ENCODE data around the gene ARL5A. TPM values are rescaled to one million over a fixed set of nuclear protein-coding genes. Genes with fewer than 3 reads are reported as not detected.

ARL5A gene
- total and polyA plus RNA-seq, 2 donors (not counting 1 experiment from before 2014, with no cell fraction given), result 29.8 to 40.3 TPM

DNA sequence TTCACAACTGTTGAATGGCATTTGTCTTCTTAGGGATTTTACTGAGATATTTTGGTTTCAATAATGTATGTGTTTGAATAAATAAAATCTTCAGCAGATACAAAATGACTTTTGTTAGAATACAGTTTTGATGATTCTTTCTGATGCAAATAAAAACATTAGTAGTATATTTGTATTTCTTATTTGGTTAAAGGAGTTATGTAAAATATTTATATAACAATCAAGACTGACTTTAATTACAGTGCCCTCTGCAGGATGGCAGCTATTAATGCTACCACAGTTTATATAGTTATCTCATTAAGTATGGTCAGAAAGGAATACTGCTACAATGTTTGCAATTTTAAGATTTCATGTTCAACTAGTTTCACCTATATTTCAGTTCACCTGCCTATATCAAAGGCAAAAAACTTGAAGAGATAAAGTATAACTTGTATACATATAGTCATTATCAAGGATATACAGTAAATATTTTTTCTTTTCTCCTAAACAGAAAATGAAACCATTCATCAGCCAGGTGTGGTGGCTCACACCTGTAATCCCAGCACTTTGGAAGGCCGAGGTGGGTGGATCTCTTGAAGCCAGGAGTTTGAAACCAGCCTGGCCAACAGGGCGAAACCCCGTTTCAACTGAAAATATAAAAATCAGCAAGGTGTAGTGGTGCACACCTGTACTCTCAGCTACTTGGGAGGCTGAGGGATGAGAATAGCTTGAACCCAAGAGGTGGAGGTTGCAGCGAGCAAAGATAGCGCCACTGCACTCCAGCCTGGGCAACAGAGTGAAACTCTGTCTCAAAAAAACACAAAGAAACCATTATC is 19.8 kb downstream of the ARL5A start:
- H3K4me3 ChIP-seq (replicated peaks in 1 of 4; ENCODE audit: control extremely low read depth in 1 of 4, insufficient read depth in 1 of 4, low read depth in 3 of 4, low read length in 4 of 4), result no peak overlapping the region

DNA sequence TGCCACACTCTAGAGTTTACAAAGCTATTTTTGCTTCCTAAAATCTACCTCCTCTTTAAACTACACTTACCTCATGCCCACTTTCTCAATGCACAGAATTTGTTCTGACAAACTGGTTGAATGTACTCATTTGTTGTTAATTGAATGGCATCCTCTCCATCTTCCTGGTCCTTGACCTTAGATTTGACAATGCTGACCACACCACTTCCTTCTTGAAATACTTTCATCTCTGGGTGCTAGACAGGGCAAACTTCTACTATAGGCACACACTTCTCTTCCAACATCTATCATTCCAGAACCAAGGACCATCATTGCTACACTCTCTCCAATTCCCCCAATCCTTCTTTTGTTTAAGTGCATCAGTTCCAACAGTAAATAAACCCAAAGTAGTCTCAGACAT is 22.3 kb downstream of the ARL5A start:
- no peak overlapping the region for H3K4me3 ChIP-seq (replicated peaks in 1 of 4; ENCODE audit: control extremely low read depth in 1 of 4, insufficient read depth in 1 of 4, low read depth in 3 of 4, low read length in 4 of 4)
- no peaks in the 10 kb centered on the region for H3K27me3 ChIP-seq (ENCODE audit: control insufficient read depth, insufficient read depth, low read length)
- H3K4me1 ChIP-seq (ENCODE audit: control insufficient read depth, extremely low read depth, insufficient read depth, low read length), result no peaks in the 10 kb centered on the region
- H3K4me2 ChIP-seq (ENCODE audit: extremely low read depth, insufficient read depth, low read length), result no peak overlapping the region
- H3K9ac ChIP-seq (ENCODE audit: insufficient read depth, low read length), result no peak overlapping the region
- TF ChIP-seq, protein P1, sequence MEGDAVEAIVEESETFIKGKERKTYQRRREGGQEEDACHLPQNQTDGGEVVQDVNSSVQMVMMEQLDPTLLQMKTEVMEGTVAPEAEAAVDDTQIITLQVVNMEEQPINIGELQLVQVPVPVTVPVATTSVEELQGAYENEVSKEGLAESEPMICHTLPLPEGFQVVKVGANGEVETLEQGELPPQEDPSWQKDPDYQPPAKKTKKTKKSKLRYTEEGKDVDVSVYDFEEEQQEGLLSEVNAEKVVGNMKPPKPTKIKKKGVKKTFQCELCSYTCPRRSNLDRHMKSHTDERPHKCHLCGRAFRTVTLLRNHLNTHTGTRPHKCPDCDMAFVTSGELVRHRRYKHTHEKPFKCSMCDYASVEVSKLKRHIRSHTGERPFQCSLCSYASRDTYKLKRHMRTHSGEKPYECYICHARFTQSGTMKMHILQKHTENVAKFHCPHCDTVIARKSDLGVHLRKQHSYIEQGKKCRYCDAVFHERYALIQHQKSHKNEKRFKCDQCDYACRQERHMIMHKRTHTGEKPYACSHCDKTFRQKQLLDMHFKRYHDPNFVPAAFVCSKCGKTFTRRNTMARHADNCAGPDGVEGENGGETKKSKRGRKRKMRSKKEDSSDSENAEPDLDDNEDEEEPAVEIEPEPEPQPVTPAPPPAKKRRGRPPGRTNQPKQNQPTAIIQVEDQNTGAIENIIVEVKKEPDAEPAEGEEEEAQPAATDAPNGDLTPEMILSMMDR (conservative IDR thresholded peaks at IDR 0.05 in 1 of 2, IDR thresholded peaks at IDR 0.05 in 1 of 2; ENCODE audit: low read depth in 1 of 2, low read length in 2 of 2), result no peak
- no peak for TF ChIP-seq EZH2 (IDR thresholded peaks at IDR 0.05; ENCODE audit: low read length, missing control alignments)
- H3K79me2 ChIP-seq (ENCODE audit: control insufficient read depth, insufficient read depth, low read length), result no peaks in the 10 kb centered on the region
- no peak overlapping the region for H3K27ac ChIP-seq (ENCODE audit: insufficient read depth, low read length)
- H4K20me1 ChIP-seq (ENCODE audit: control insufficient read depth, extremely low read depth, insufficient read depth, low read length), result no peaks in the 10 kb centered on the region
- no peak for DNase-seq (ENCODE audit: low read depth in 2 of 2)
- H2AFZ ChIP-seq (ENCODE audit: low read length), result no peak overlapping the region
- H3K36me3 ChIP-seq (ENCODE audit: control insufficient read depth, insufficient read depth, low read length), result no peaks in the 10 kb centered on the region
- no peaks in the 10 kb centered on the region for H3K9me3 ChIP-seq (ENCODE audit: control insufficient read depth, insufficient read depth, low read depth, low read length)

More for the DNA sequence above, 19.8 kb downstream of the ARL5A start:
- H3K4me1 ChIP-seq (ENCODE audit: control insufficient read depth, extremely low read depth, insufficient read depth, low read length), result no peaks in the 10 kb centered on the region
- no peaks in the 10 kb centered on the region for H3K9me3 ChIP-seq (ENCODE audit: control insufficient read depth, insufficient read depth, low read depth, low read length)
- H3K27ac ChIP-seq (ENCODE audit: insufficient read depth, low read length), result no peak overlapping the region
- H3K9ac ChIP-seq (ENCODE audit: insufficient read depth, low read length), result no peak overlapping the region
- H3K79me2 ChIP-seq (ENCODE audit: control insufficient read depth, insufficient read depth, low read length), result no peaks in the 10 kb centered on the region
- peak in 1 of 2 donors; percentile 47 for DNase-seq (ENCODE audit: low read depth in 2 of 2)
- H4K20me1 ChIP-seq (ENCODE audit: control insufficient read depth, extremely low read depth, insufficient read depth, low read length), result no peaks in the 10 kb centered on the region
- H3K4me2 ChIP-seq (ENCODE audit: extremely low read depth, insufficient read depth, low read length), result no peak overlapping the region
- no peak overlapping the region for H2AFZ ChIP-seq (ENCODE audit: low read length)
- no peaks in the 10 kb centered on the region for H3K27me3 ChIP-seq (ENCODE audit: control insufficient read depth, insufficient read depth, low read length)
- H3K36me3 ChIP-seq (ENCODE audit: control insufficient read depth, insufficient read depth, low read length), result no peaks in the 10 kb centered on the region
- TF ChIP-seq, protein P1 (conservative IDR thresholded peaks at IDR 0.05 in 1 of 2, IDR thresholded peaks at IDR 0.05 in 1 of 2; ENCODE audit: low read depth in 1 of 2, low read length in 2 of 2), result peak; percentile 23 to 45
- TF ChIP-seq EZH2 (IDR thresholded peaks at IDR 0.05; ENCODE audit: low read length, missing control alignments), result no peak

DNA sequence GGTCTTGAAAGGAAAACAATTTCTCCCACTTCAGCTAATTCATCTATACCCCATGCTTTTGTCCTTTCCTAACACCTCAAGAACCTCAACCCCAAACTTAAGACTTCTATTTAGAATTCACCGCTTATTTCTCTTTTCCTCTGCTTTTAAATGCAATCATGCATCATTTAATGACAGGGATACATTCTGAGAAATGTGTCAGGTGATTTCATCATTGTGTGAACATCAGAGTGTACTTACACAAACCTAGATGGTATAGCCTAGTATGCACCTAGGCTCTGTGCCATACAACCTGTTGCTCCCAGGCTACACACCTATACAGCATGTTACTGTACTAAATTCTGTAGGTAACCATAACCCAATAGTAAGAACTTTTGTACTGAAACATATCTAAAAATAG is 22.9 kb downstream of the ARL5A start:
- Histone ChIP-seq H3K27me3 (ENCODE audit: control insufficient read depth, insufficient read depth, low read length) (no peaks in the 10 kb centered on the region), H3K79me2 (ENCODE audit: control insufficient read depth, insufficient read depth, low read length) (no peaks in the 10 kb centered on the region), H2AFZ (ENCODE audit: low read length) (no peak overlapping the region), H3K4me2 (ENCODE audit: extremely low read depth, insufficient read depth, low read length) (no peak overlapping the region), H4K20me1 (ENCODE audit: control insufficient read depth, extremely low read depth, insufficient read depth, low read length) (no peaks in the 10 kb centered on the region), H3K9ac (ENCODE audit: insufficient read depth, low read length) (no peak overlapping the region), H3K9me3 (ENCODE audit: control insufficient read depth, insufficient read depth, low read depth, low read length) (no peaks in the 10 kb centered on the region), H3K4me3 (replicated peaks in 1 of 4; ENCODE audit: control extremely low read depth in 1 of 4, insufficient read depth in 1 of 4, low read depth in 3 of 4, low read length in 4 of 4) (no peak overlapping the region), H3K27ac (ENCODE audit: insufficient read depth, low read length) (no peak overlapping the region), H3K36me3 (ENCODE audit: control insufficient read depth, insufficient read depth, low read length) (no peaks in the 10 kb centered on the region), H3K4me1 (ENCODE audit: control insufficient read depth, extremely low read depth, insufficient read depth, low read length) (no peaks in the 10 kb centered on the region)
- TF ChIP-seq, protein P1 (conservative IDR thresholded peaks at IDR 0.05 in 1 of 2, IDR thresholded peaks at IDR 0.05 in 1 of 2; ENCODE audit: low read depth in 1 of 2, low read length in 2 of 2), result no peak
- TF ChIP-seq EZH2 (IDR thresholded peaks at IDR 0.05; ENCODE audit: low read length, missing control alignments), result no peak
- no peak for DNase-seq (ENCODE audit: low read depth in 2 of 2)

Data from fibroblast of lung (primary cell).